GM18517 (cell line): ENCODE results near the gene VGF.

ENCODE experiments used
- ATAC-seq: cut with Tn5 transposase; IDR thresholded peaks from one replicate; pipeline ENCODE4 v1.9.1; 2021; ENCODE audit warnings: mild to moderate bottlenecking, moderate library complexity; ENCODE audit not compliant: unreplicated experiment

Gene VGF

DNA sequence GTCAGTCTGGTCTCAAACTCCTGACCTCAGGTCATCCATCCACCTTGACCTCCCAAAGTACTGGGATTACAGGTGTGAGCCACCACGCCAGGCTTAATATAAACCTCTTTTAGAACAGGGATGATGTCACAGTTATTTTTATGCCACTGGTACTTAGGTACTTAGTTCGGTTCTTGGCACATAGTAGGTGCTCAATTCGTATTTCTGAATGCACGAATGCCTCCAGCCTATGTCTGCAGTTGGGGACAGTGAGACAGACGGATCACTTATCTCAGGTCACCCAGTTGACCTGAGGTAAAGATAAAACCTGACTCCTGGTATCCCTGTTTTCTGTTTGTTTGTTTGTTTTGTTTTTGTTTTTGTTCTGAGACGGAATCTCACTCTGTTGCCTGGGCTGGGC, 20.8 kb upstream of the VGF start:
- no peak for ATAC-seq

DNA sequence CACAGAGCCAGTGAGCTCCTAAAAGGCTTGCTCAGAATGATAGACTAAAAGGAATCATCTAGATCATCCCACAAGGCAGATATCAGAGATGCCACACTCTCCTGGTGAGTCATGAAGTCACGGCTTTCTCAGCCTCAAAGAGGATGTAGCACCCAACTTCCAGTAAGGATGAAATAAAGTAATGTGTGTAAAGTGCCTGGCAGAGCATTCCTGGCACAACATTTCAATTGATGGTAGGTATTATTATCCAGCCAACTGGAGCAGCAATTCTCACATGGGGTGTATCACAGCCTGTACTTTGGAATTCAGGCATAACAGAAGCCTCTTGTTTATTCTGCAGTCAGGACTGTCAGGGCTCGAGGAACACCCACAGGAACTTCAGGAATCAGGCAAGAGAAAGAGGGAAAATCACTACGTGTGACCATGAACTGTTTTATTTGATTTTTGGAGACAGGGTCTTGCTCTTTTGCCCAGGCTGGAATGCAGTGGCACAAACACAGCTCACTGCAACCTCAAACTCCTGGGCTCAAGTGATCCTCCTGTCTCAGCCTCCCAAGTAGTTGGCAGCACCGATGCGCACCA, 20.0 kb upstream of the VGF start:
- no peak for ATAC-seq

DNA sequence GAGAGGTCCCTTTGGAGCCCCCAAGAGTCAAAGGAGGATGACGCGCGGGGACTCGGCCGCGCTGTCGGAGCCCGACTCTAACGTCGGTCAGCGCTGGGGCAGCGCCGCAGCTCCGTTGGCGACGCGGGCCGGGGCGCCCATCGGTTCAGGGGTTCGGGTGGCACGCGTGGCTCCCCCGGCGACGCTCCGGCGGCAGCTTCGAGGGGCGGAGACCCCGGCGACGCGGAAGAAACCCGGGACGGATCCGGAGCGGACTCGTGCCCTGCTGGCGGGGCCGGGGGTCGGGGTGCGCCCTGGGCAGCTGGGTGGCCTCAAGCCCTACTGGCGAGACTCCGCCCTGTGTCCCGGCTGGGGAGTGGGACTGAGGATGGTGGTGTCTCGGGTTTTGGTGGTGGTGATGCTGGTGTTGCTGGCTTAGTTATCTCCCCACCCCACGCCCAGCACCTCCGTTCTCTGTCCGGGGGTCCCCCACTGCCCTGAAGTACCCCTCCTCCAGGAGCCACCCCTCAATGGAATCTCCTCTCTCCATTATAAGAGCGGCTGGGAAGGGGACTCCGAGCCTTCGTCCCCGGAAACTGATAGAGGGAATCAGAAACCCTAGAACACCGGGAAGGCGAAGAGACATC, 14.9 kb upstream of the VGF start, which contains the start of gene NAT16:
NAT16 (minus strand) TSS at position 164 of the 626 bp plus-strand sequence. CDS start 5,486 bp downstream, outside the sequence.
- ATAC-seq: no peak

DNA sequence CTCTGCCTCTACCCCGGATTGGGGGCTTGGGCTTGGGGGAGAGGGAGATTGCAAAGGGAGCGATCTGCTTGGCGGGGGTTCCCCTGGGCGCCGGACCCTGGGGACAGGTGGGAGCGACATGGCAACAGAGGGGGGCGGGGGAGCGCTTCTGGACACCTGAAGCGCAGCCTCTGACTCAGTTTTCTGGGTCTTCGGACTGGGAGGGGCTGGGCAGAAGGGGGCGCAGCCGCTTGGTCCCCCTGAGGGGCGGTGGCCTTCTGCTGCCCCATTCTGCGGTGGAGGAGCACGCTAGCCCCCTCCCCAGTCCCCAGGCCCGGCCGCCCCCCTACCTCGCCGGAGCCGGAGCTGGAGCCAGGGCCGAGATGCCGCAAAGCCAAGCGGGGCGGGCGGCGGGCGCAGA, 14.3 kb upstream of the VGF start:
- ATAC-seq: no peak

DNA sequence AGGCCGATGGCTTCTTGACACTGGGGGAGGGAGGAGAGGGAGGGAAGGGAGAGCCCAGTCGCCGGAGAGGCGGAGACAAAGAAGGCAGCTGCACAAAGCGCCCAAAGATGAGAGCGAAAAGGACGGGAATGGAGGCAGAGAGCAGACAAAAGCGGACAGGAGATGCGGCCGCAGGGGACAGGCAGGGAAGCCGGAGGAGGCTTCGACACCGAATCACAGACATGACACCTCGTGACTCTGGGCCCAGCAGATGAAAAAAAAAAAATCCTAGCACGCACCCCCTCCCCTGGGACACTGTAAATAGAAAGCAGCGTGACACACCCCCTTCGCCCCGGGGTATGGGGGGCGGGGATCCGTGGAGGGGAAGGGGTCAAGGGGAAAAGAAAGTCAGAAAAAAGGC, 13.7 kb upstream of the VGF start:
- no peak for ATAC-seq

DNA sequence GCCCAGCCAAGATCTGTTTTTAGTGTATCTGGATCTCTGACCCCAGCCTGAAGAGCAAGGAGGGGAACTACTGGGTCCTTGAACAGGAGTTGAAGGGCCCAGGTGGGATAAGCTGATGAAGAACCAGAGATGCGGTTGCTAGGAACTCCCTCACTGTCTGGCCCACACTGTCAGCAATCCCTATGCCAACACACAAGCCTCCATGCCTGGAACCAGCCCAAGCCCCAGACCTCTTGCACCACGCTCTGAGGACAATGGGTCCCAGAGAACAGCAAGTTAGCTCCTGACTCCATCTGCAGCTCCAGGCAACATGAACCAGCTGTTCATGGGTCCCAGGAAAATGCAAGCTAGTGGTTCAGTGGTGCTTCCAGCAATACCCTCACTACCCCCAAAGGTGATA, 12.3 kb upstream of the VGF start:
- no peak for ATAC-seq

DNA sequence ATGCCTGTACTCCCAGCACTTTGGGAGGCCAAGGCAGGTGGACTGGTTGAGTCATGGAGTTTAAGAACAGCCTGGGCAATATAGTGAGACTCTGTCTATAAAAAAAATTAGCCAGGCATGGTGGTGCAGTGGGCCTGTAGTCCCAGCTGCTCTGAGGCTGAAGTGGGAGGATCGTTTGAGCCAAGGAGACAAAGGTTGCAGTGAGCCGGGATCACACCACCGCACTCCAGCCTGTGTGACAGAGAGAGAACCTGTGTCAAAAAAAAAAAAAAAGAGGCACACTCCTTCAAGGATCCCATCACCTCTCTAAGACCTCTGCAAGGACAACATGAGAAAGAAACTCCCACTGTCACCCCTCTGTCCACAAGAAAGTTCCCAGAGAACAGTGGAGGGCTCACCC, 10.3 kb upstream of the VGF start:
- no peak for ATAC-seq

DNA sequence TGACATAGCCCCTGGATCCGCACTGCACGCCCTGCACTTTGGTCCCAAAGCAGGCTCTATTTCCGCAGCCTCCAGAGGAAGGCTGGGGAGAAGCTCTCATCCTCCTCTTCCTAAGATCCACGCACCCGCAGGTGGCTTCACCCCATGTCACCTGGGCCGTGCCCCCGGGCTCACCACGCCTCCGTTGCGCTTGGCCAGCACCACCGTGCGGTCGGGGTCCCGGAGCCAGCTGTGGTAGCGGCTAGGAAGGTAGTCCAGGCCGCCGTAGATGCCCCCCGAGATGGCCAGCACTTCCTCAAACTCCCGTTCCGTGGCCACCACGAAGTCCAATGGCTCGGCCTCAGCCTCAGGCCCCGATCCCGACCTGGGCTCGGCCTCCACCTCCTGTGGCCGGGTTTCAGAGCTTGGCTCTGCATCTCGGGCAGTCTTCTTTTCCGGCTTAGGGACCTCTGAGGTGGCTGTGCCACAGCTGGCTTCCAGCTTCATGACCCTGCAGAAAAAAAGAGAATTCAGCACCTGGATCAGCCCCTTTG, 9.0 kb upstream of the VGF start:
- ATAC-seq: no peak

DNA sequence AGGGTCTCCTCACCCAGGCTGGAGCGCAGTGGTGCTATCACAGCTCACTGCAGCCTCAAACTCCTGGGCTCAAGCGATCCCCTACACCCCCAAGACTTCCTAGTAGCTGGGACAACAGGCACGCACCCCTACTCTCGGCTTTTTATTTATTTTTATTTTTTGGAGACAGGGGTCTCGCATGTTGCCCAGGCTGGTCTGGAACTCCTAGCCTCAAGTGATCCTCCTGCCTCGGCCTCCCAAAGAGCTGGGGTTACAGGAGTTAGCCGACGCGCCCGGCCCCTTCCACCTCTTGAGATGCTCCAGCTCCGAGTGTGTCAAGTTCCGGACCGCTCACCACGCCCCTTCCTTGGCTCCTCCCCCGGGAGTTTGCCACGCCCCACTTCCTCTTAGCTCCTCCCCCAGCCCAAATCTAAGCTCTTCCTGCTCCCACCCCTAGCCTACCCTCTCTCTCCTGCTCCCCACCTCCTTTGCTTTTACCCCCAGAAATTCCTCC, 8.4 kb upstream of the VGF start:
- no peak for ATAC-seq

DNA sequence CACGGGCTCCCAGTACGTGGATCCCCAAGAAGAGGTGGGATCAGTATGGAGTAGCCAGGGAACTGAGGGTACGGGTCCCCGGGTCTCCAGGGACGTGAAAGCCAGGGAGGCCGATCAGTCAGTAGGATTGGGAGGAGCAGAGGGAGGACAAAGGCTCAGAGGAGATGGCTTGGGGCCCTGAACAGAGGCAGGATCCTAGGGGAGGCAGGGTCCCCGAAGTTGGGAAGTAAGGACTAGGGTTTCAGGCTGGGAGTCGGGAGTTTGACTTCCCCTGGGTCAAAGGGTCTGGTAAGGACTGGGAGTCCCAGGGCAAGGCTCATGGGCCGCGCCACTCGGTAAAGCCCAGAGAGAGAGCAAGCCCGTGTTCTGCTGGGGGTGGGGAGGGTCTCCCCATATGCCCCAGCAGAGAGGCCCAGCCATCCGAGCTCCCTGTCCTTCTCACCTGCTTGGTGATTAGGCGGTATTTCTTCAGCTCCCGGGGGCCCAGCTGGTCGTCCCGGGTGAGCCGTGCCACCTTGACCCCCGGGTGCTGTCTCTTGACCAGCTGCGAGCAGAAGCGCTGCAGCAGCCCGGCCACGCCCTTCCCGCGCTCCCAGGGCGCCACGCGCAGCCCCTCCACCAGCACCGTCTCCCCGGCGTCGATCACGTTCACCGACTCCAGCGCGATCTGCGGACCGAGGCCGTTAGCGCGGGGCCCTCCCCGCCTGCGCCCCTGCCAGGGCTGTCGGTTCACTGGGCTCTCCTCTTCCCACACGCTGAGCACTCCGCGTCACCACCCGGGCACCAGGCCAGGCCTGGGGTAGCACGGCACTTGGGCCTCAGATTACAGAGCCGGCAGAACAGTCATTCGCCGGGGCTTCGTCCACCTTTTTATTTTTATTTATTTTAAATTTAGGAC, 7.7 kb upstream of the VGF start:
- no peak for ATAC-seq

DNA sequence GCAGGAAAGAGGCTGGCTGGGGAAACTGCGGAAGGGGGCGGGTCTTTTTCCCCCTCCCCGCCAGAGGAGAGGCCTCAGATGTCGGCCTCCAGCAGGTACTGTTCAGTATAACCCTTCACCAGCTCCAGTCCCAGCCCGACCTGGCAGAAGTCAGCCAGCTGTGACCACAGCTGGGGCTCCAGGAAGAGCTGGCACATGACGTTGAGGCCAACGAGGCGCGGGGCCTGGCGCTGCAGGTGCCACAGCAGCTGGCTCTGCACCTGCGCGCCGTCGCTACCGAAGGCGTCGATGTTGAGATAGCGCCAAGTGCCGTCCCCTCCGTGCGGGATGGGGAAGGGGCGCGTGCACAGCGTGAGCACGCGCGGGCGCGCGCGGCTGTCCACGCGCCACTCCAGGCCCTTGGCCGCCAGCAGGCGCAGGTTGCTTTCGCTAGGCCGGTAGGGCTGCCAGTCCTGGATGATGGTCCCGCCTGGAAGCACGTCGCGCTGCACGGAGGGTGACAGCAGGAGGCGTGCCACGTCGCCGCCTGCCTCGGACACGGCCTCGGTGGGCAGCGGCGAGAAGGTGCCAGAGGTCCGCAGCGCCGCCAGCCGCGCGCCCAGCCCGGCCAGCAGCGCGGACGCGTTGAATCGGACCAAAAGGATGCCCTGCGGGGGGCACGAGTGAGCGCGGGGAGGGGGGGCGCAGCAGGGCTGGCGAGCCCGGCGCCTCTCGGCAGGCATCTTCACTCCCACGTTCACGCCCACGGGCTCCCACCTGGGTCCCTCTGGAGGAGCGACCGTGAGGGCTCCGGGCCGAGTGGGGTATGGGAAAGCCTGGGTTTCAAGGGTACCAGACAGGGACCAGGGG, 6.9 kb upstream of the VGF start:
- no peak for ATAC-seq

DNA sequence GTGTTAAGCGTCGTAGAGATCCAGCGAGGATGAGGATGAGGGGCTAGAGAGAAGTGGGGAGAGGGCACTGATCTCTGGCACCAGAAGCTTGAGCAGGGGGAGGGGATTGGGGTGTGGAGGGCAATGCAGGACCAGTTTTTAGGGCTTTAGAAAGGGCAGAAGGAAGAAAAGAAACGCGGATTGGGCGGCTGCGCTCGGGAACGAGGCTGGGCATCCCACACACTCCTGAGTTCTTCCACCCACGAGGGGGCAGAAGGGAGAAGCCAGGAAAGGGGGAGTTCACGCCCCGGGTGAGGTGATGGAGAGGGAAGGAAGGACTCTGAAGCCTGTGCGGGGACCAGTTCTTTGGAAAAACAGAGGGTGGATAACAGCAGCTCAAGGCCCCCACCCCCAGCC, 6.1 kb upstream of the VGF start:
- no peak for ATAC-seq

DNA sequence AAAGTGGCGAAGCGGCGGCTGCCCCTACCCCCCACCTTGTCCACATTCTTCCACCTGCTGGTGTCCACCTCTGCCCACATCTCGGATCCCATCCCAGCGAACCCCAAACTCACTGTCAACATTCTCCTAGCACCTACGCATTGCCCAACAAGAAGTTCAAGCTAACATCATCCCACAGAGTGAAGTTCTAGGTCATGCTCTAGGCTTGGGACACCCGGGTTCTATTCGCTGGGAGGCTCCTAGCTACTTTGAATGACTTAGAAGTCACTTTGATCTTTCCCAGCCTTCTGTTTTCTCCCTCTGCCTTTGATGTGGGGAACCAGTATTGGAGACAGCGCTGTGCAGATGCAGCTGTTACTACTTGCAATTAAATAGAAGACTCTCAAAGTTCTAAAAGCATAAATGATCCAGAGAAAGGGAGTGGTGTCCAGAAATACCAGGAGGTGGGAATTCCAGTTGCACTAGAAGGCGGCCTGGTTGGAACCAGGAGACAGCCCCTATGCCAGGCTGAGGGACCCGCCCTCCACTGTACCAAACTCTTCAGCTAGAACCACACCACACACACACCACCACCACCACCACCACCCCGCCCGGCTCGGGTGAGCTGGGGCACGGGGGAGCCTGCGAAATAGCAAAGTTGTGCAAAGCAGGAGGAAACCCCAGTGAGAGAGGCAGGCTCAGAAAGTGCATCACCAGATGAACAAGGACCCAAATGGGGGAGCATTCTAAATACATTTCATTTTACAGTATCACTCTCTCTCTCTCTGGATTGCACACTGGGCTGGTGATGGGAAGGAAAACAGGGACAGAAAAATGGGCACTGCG, 5.5 kb upstream of the VGF start:
- ATAC-seq: no peak

DNA sequence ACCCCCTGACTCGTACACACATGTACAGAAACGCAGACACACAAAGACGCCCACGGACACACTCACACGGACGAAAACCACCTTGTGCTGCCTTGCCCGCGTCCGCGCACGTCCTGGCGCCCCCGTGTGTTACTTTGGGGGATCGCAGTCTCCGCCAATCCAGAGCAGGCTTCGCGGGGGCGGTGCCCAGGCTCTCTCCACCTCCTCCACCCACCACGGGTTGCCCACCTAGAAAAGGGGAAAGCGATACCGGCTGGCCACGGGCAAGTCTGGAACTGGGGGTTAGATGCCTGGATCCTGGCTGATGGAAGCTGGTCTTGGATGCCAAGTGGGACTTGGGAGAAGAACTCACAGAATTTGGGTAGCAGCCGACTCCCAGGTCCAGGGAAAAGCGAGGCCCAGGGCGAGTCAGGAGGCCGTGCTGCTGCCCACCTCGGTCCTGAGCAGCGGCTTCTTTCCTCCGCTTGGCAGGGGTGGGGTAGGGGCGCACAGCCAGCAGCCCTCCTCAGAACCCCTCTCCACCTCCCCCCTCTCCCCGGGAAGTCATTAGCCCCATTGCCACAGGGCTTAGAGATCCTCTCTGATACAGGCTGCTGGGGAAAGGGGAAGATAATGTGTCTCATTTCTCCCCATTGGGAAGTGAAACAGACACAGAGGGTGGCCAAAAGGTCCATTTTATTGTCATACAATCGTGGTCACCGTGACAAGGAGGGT, 4.6 kb upstream of the VGF start:
- no peak for ATAC-seq

DNA sequence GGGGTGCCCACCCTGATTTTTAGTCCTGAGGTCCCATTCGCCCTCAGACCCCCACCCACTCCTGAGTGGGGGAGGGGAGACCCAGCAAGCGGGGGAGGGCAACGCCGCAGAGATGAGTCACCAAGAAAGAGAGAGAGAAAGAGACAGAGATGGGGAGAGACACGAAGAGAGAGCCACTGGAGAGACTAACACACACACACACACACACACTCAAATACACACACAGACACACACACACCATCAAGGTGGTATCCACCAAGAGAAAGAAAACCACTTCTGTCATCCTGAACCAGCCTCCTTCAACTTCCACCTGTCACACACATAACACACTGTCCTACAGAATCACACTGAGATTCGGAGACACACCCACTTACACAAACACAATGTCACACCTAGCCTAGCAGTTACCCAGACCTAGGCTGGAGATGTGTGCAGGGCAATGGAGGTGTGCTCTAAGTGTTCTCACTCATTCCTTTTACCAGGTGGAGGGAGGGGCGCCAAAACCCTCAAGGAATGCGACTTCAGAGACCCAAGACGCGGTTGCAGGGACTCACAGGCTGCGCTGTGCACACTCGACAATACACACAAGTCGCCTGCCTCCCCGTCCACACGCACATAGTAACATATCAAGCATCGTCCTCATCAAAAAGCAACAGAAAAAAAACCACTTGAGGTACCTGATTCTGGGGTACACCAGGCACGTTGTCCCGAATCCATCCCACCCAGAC, 3.9 kb upstream of the VGF start:
- ATAC-seq: no peak

DNA sequence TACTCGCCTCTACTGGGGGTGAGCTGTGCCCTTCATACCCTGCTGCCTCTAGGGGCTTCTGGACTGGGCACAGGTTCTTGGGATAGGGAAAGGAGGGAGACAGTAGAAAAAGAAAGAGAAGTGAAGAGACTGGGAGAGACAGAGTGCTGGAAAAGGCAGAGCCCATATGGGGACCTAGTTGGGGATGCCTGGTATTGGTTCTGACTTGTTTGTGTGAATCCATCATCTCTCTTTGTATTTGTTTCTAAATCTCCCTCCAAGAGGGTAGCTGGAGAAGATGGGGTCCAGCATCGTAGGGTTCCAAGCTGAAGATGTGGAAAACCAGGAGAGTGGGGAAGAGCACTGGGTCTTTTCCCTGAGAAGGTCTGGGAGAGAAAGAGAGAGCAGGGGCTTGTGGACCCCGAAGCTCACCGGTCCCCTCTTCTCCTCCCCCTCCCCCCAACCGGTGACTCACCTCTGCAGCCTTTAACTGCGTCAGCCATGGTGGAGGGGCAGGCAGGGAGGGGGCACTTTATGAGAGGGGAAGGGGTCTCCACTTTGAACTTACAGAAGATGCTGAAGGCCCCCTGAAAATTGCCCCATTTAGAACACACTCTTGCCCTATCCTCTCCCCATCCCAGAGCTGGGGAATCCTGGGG, 3.2 kb upstream of the VGF start:
- ATAC-seq: no peak

DNA sequence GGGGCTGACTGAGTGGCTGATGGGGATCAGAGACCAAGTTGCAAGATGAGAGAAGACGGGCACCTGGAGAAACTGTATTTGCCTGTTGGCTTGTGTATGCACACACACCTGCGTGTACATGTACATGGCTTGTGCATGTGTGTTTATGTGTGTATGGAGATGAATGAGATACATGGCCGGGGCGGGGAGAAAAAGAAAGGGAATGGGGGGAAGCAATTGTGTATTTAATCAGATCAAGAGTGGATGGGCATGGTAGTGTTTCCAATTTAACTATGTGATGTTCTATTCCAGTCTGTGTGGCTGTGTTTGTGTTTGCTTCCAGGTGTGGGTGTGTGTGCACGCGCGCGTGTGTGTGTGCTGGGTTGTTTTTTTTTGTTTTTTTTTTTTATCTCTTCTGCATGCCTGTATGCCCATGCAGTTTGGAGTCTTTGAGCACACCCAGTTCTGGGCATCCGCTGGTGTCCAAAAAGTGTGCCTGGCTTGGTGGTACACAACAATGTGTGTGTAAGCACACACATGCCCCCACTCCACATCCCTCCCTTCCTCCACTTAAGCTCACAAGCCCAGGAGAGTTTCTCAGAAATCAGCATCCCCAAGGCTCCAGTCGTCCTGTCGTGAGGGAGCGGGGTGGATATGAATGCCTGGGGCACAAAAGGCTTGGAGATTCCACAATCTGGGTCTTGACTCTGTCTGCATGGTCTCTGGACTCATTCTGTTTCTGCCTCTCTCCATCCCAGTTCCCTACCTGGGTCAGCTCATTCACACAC, 2.5 kb upstream of the VGF start:
- ATAC-seq: no peak
